Stimulated activated CD4-positive, alpha-beta T cell treated with anti-CD3 and anti-CD28 coated beads, Interleukin-12 subunit alpha, Interleukin-12 subunit beta, amount 100 ng/mL, for 24 hours (primary cell): ENCODE results near the gene FMN2.
"Not testable (repeated sequence)": the region's sequence is repeated elsewhere in the genome, so short reads cannot be mapped to it uniquely, and the experiment has no call there.

ENCODE experiments used
- DNase-seq, 2 experiments: peaks; one replicate each; pipeline ENCODE4 v3.0.0-alpha.2; 2020; ENCODE audit warnings: low read depth in 2 of 2

The FMN2 gene

DNA sequence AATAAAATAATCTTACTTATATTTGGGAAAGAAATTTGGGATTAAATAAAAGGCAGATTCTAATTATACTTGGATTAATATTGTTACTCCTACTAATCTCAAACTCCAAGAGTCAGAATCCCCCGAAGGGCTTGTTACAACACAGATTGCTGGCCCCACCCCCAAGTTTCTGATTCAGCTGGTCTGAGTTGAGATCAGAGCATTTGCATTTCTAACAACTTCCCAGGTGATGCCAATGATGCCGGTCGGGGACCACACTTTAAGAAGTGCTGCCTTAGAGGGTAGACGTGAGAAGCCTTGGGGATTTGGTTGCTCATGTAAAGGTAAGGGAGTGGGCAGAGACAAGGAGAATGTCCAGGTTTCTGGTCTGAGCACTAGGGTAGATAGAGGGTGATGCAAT lies 47.2 kb downstream of the FMN2 start:
- DNase-seq = no peak

DNA sequence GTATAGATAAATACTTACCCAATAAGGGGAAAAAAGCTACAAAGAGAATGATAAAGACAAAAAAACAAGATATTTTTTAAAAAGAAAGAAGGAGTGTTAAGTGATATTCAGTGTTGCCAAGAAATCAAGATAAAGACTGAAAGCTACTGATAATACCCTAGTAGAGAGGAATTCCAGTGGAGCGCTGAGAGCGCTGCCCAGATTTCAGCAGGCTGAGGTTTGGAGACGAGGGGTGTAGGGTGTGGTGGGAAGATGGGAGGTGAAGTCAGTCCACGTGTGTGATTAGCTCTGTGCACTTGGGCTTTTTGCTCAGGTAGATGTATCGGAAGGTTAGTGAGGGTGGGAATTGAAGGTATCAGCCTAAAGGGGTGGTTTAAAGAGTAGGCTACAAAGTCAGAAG lies 47.8 kb downstream of the FMN2 start:
- no peak for DNase-seq

DNA sequence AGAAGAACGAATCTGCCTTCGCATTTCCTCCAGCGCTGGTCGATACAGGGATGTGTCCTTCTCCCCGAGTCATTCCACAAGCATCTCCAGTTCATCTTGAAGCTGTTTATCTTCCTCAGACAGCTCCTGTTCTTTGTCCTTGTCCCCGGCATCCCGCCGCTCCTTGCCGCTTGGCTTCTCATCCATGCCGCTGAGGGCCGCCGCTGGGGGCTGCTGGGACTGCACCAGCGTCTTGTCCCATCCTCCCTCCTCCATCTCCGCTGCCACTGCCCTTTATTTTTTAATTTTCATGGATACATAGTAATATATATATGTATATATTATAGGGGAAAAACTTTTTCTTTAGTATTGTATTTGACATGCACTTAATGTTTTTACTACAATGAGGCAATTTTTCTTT lies 53.4 kb downstream of the FMN2 start:
- no peak for DNase-seq

DNA sequence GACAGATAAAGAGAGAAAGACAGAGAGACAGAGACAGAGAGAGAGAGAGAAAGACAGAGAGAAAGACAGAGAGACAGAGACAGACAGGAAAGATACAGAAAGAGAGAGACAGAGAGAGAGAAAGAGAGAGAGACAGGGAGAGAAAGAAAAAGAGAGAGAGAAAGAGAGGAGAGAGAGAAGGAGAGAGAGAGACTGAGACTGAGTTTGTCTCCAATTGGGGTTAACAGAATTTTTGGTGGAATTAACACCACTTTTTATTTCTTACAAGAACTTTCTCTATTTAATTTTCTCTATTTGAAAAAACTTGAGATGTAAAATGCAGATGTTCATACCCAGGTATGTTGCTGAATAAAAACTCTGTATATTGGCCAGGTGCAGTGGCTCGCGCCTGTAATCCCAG lies 56.6 kb downstream of the FMN2 start:
- DNase-seq = no peak

DNA sequence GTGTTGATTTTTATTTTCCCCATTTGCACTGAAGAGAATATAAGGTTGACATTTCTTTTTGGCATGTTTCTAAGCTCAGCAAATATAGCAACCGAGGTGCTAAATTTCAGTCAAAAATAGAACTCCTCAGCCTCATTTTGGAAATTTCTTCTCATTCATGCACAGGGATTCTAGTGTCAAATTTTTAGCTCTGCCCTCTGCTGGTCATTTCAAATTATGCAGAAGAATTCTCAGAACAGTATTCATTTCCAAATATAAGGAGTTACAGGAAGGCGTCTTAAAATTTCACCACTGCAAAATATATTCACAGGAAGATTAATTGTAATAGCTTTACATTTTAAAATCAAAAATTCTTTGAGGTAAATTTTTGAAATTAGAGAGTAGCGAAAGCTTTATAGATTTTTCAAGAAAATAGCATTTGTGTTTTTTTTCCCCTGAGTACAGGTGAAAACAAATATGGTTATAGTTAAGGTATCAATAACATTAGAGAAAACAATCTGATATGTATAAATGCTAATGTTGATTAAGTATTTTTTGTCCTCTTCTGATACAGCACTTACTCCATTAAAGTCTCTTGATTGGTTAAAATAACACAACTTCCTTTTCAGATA lies 57.9 kb downstream of the FMN2 start:
- DNase-seq = no peak

DNA sequence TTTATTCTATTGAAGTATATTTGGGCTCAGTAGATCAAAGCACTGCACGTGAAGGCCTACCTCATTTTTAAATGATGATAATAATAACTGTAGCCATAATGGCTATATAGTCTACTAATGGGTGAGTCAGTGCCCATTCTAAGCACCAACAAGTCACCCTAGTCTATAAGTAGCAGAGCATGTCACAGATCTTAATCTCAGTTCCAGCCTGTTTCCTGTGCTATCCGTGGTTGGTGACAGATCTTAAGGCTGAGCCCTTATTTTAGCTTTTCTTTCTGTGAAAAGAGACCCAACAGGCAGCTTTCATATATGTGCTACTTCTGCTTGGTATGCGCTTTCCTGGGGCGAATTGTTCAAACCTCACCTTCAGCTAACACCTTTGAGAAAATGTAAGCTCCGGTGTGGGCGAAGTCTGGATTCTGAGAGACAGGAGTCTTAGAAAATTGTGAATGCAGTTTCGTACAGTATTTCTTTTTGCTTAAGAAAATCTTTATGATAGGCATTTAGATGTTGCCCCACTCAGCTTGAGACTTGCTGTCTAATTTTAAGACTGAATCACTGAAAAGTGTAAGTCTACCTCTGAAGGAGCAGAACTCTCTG lies 59.6 kb downstream of the FMN2 start:
- DNase-seq = no peak

DNA sequence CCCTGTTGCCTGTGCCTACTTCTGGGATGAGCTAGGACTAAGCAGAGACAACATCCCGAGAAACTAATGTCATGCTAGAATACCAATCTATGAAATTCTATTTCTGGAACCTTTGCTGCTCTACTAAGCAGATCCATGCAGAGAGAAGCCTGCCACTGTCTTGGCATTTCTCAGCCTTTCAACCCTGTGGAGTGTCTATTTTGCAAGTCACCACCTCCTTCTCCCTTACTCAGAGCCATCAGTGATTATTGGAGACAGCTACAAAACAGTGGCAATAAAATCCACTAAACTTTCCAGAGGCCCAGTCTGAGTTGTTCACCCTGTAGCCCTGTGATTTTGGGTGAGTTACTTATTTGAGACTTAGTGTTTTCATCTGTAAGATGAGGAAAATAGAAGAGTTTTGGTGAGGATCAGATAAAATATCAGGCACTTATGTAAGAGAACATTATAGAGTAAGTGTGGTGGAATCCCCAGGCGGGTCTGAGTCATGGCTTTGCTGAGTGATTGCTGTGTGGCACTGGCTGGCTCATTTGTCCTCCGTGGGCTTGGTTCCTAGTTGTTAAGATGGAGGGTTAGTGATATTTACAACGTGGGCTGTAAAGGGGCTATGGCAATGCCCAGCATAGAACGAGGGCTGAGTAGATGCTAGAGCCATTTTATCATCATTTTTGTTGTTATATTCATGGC lies 61.1 kb downstream of the FMN2 start:
- DNase-seq = no peak

DNA sequence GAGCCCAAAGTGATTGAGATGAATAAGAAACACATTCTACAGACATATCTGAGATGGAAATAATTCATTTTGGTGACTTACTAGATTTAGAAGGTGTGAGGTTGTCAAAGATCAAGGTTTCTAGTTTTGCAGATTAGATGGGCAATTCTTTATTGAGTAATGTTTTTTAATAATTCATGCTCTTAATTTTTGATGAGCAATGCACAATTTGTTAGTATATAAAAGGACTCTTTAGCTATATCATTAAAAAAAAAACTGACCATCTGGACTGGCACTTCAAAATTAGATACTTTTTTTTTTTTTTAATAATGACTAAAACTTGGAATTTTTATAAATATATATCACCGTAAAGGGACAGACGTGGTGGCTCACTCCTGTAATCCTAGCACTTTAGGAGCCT lies 63.9 kb downstream of the FMN2 start:
- no peak for DNase-seq

DNA sequence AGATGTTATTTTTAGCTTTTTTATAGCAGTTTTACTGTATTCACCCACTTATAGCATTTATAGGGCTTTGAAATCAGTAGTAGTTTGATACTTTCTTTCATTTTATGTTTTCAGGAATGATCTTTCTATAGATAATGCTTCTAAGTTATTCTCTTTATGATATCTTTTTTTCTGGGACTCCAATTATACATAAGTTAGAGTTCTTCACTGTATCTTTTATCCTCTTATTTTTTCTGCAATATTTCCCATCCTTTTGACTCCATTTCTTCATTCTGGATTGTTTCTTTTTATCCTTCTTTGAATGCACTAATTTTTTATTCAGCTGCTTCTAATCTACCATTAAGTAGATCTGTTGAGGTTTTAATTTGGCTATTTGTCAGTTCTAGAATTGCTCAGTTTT lies 73.1 kb downstream of the FMN2 start:
- DNase-seq = no peak

DNA sequence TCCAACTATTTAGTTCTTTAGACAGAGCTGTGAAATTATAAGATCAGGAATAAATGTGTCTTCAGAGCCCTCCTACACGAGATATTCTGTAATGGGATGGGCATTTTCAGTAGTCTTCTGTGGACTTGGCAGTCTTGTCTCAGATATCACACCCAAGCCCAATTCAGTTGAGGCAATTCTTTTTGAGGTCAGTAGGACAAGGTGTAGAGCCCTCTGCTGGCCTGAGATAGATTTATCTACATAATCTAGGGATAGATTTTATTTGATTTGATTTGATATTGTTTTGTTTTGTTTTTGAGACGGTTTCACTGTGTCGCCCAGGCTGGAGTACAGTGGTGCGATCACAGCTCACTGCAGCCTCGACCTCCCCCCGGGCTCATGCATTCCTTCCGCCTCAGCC lies 77.5 kb downstream of the FMN2 start:
- no peak for DNase-seq

DNA sequence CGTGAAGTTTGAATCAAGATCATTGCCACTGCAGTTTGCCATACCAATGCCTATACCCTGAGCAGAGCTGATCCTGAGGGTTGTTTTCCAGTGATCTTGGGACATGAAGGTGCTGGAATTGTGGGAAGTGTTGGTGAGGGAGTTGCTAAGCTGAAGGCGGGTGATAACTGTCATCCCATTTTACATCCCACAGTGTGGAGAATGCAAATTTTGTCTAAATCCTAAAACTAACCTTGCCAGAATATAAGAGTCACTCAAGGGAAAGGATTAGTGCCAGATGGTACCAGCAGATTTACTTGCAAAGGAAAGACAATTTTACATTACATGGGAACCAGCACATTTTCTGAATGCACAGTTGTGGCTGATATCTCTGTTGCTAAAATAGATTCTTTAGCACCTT lies 78.6 kb downstream of the FMN2 start:
- DNase-seq = no peak

DNA sequence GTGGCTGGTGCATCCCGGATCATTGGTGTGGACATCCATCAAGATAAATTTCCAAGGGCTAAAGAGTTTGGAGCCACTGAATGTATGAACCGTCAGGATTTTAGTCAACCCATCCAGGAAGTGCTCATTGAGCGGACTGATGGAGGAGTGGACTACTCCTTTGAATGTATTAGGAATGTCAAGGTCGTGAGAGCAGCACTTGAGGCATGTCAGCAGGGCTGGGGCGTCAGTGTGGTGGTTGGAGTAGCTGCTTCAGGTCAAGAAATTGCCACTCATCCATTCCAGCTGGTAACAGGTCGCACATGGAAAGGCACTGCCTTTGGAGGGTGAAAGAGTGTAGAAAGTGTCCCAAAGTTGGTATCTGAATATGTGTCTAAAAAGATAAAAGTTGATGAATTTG lies 79.1 kb downstream of the FMN2 start:
- DNase-seq = no peak

DNA sequence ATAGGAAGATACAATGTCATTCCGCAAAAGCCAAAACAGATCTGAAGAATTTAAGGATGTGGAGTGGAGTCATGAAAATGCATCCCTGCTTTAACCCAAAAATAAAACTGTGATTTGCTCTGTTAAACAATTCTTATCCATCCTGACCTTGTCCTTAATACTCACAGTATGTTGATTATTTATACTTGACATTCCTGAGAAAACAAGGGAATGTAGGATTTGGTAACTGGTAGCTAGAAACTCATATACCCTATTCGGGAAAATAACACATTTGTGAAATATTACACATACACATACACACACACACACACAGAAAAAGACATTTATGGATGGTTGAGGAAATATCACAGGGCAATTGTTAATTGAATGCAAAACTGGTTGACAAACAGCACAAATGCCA lies 80.2 kb downstream of the FMN2 start:
- no peak for DNase-seq

DNA sequence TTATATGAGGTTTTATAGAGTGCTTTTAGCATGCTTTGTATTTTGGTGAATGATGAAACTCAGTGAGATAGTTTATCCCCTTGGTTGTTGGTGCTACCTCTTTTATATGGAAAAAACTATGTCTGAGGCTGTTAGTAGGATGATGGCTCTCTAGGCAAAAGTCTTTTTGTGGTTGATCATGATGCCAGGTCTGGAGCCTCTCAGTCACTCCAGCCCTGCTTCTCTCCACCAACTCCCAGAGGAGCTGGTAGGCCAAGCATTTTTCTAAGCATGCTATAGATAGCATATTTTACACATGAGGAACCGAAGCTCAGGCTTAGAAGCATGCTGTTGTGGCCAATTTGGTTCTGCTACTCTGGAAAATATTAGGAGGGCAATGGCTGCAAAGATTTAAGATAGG lies 82.2 kb downstream of the FMN2 start:
- no peak for DNase-seq

DNA sequence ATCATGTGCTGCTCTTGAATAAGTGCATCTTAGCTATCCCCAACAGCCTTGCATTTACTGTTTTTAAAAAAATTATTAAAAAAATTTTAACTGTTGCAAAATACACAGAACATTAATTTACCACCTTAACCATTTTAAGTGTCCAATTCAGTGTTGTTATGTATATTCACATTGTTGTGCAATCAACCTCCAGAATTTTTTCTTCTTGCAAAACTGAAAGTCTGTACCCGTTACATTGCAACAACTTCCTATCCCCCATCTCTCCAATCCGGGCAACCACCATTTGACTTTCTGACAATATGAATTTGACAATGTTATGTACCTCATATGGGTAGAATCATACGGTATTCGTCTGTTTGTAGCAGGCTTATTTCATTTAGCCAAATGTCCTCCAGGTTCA lies 83.1 kb downstream of the FMN2 start:
- no peak for DNase-seq

DNA sequence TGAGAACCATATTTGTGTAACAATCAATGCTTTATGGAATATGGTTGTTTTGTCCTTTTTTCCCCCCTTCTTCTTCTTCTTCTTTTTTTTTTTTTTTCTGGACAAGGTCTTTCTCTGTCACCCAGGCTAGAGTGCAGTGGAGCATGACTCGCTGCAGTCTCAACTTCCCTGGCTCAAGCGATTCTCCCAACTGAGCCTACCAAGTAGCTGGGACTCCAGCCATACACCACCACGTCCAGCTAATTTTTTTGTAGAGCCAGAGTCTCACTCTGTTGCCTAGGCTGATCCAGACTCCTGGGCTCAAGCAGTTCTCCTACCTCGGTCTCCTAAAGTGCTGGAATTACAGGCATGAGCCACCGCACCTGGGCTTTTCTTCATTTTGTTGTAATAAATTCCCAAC lies 86.7 kb downstream of the FMN2 start:
- DNase-seq = no peak

DNA sequence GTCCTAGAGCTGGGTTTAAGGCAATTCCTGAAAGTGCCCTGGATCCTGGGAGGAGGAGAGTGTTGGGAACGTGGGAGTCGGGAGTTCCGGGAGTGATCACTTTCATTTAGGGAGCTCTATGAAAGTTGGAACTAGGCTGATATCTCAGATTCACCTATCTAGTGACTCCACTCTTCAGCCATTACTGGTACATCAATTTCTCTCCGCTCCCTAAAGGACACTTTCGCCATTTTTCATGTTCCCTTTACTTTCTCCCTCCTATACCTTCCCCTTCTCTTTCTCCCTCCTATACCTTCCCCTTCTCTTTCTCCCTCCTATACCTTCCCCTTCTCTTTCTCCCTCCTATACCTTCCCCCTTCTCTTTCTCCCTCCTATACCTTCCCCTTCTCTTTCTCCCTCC lies 93.0 kb downstream of the FMN2 start:
- not testable (repeated sequence) for DNase-seq

DNA sequence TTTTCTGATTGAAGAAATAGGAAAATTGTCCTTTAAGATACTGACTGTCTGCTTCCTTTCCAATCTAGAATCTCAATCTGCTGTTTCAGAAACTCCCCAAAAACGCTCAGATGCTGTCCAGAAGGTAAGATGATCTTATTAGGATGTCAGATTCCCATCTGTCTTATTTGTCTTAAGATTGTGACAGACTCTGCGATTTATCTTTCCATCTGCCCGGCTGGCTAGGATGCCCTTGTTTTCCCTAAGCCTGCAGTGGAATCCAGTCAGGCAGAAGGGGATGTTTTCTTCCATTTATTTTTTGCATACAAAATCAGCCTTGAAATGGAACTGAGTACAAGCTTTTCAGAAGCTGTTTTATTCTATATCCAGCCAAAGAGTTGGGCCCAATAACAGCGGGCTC lies 96.5 kb downstream of the FMN2 start:
- no peak for DNase-seq

DNA sequence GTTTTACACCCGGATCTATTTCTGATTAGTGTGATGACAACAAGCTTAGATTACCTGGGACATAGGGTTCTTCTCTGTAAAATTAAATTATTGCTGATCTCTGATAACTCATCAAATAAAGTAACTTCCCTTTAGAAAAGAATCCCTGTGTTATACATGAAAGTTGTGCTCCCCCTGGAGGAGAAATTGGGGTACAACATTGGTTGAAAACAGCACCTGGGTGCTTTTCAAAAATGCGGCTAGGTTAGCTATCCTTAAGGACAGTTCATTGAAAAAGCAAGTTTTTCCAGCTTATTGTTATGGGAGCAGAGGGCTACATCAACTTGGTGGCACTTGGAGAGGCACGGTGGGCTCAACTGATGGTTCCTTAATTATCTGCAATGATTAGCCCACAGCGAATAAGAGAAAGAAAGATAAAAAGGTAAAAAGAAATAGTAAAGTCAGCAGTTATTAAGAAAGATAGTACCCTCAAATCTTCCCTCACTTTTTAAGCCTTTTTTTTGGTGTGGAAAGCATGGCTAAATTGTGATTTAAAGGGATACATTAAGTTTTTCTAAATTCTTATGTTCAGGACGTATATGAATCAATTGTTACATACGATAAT lies 97.8 kb downstream of the FMN2 start:
- DNase-seq = peak in 1 of 2 experiments; percentile 4

DNA sequence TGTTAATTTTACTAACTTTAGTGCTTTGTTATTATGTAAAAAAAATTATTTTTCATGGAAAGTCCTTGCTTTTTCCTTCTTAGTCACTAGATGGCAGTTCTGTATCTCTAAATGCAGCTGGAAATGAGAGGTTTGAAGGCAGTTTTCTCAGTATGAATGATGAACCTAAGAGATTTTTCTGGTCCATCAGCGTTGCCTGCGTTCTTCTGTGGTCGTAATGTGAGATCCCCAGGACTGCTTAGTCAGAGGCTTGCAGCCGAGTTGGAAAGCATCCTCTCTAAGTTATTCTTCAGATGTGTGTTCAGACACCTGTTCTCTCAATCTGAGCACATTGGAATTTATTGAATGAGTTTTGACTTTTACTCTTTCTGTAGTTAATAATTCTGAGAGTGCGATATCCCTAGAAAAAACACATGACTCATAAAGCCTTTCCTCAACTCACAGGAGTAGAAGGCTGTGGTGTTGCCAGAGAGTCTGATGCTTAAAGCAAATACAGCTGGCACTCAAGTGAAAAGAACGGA lies 99.3 kb downstream of the FMN2 start:
- DNase-seq = no peak

DNA sequence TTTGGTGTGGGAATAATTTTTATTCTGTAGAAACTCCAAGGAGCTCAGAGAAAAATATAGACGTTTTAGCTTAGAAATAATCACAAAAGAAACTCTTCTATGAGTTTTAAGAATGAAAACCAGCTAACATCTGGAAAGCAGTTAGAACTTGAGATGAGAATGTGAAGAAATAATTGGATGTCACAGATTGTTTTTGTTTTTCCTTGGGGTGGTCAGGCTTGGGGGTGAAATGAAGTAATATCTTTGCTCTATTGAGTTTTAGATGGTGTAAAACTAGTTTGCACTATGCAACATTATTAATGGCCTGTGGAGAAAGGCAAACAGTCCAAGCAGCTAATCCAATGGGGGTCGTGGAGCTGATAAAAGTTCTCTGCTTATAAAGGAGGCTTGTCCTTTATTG lies 101.2 kb downstream of the FMN2 start:
- DNase-seq = no peak

DNA sequence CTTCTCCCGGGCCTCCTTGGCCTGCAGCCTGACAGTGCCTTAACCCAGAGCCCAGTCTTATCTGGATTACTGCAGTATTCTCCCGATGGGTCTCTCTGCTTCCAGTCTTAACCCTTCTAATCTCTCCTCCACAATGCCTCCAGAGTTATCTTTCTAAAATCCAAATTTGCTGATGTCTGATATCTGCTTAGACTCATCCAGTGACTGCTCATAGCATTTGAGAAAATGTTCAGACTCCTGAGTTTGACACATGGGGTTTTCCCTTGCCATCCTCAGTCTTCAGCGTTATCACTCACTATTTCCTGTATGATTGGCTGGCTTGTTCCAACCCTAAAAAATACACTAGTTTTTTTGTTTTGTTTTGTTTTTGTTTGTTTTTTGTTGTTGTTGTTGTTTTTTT lies 102.0 kb downstream of the FMN2 start:
- DNase-seq = no peak

DNA sequence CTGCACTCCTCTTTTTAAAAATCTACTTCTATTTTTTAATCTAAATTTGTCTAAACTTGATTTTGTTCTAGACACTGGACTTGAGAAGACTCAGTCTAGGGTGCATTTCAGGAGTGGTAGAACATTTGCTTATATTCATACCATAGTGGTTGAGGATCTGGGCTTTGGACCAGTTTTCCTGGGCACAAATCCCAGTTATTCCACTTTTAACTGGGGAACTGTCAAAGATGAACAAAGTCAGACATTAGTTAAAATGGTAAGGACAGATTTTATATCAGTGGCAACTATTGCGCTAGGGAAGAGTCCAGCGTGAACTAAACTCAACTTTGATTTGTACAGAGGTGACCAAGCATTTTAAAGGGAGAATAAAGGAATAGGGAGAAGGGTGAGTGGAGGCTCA lies 102.4 kb downstream of the FMN2 start:
- no peak for DNase-seq
